IPS-11a (cell line): ENCODE data around the gene ADCY1.

Experiments used
- H3K4me3 ChIP-seq: one replicate; pipeline ENCODE4 v1.5.1; 2013; ENCODE audit warnings: low read depth, low read length, control low read depth

Gene ADCY1

GRCh38 chr7:45623157-45623556 is 49.0 kb downstream of the ADCY1 start:
- no peak overlapping the region for H3K4me3 ChIP-seq

DNA sequence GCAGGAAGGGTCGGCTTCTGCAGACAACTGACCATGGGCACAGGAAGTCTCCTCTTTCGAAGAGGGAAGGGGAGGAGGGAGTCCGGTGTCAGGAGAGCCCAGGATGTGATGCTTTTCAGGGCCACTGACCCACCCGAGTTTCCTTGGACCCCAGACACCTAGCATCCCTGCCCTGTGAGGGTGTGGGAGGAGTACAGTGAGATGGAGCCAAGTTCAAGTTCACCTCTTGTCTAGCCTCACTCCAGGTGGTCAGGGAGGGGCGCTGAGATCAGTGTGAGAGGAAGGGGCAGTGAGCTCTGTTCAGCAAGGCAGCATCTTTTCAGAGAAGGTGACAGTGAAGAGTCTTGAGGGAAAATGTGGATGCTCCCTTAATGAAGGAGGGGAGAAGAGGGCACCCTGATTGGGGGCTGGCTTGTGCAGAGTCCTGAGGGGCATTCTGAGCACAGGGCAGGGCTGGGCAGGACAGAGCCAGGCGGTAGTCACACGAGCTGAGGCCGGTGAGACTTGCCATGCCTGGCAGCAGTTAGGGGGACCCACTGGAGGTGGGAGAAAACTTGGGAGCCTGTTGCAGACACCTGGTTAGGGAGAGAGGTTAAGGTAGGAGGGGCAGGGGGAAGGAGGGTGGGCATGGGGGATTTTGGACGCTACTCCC is 49.7 kb downstream of the ADCY1 start:
- no peak overlapping the region for H3K4me3 ChIP-seq

GRCh38 chr7:45624392-45624760 is 50.2 kb downstream of the ADCY1 start:
- H3K4me3 ChIP-seq, result no peak overlapping the region

DNA sequence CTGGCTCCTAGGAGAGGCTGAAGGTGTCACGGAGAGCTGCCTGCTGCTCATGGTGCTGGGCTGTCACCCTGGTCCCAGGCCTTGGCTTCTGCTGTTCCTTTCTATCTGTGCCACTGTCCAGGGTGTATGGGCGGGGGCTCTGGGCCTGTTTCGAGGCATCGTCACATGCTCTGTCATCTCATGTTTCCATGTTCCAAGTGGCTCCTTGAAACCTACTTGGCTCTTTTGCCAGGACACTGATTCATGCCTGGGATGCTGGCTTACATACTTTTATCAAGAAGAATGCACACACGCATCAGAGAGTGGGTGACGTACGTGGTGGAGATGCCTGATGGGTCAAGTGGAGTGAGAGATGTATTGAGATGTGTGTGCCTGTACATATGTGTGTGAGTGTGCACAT is 50.9 kb downstream of the ADCY1 start:
- no peak overlapping the region for H3K4me3 ChIP-seq

DNA sequence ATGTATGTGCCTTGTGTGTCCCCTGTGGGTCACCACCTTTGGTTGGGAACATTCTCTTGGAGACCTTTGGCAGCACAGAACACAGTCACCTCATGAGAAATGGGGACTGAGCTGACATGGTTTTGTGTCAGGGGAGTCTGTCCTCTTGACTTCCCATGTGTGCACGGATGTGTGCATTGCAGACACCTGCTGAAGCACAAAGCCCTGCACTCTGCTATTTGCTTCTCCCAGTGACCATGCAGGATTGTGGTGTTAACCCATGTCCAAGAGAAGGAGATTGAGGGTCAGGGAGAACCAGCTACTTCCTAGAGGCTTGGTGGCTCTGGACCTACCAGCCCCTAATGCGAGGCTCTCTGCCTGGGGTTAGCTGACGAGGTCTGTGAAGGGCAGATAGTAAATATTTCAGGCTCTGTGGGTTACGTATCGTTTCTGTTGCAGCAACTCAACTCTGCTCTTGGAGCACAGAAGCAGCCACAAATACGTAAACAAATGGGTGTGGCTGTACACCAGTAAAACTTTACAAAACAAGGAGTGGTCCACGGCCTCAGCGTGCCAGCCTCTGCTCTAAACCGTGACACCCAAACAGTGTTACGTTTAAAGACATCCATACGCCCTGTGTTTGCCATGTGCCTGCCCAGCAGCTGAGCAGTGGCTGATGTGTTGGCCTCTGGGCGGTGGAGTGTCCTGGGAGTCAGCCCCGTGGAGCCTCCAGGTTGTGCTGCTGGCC is 51.7 kb downstream of the ADCY1 start:
- H3K4me3 ChIP-seq, result no peak overlapping the region

GRCh38 chr7:45626441-45627430 is 52.6 kb downstream of the ADCY1 start:
- H3K4me3 ChIP-seq, result no peak overlapping the region

DNA sequence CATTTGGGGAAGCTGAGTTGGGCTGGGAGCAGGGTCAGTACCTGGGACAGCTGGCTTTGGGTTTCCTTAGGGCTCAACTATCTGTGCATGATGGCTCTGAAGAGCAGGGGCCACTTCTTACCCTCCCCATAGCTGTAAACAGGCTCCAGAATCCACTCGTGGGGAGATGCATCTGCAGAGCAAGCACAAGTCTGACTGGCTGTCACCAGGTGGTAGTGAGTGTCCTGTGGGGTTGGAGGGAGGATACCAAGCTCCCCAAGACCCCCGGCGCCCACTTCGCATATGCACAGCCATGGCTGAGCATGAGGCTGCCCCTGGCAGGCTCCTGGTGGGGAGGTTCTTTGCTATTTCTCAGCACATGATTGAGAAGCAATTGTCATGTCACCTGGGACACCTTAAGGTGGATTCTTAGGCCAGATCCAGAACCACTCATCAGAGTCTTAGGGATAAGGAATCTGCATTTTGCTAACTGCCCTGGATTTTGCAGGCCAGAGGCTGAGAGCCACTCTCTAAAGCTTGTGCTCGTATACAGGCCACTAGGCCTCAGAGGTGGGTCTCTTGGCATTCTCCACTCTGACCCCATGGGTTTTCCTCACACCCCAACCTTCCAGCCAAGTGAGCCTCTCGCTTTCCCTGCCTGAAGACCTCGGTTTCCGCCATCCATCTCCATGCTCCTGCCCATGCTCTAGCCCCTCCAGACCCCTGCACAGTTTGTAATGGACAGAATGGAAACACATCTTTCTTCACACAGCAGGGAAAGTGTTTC is 53.7 kb downstream of the ADCY1 start:
- H3K4me3 ChIP-seq, result no peak overlapping the region

- H3K4me3 ChIP-seq, result no peak overlapping the region
These were observed 57.4 kb downstream of the ADCY1 start for GRCh38 chr7:45631569-45631968.

DNA sequence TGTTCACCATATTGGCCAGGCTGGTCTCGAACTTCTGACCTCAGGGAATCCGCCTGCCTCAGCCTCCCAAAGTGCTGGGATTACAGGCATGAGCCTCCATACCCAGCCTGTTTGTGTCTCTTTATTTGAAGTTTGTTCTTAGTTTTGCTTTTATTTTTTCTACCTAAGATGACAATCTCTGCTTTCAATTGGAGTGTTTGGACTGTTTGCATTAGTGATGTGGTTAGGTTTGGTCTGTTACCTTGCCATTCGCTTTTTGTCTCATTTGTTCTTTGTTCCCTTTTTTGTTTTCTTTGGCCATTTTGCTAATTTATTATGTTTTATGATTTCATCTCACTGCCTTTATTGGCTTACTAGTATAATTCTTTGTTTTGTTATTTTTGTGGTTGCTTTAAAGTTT is 62.6 kb downstream of the ADCY1 start:
- H3K4me3 ChIP-seq, result no peak overlapping the region

- H3K4me3 ChIP-seq, result no peak overlapping the region
These were observed 64.7 kb downstream of the ADCY1 start for GRCh38 chr7:45638916-45639315.

DNA sequence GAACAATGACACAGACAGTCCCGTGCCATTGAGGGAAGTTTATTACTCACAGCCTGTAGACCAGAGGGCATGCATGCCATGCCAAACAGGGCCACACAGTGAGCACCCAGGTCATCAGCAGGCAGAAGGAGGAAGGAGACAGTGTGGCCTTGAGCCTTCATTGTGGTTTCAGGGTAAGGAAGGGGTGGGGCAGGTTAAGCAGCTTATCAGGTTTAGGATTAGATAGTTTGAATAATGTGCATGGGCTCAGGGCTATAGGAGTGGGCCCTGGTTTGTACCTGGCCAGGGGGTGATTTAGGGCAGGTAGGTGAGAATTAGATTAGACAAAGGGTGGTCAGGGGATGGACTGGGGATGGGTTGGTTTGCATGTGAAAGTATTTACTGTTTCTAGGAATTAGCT is 67.9 kb downstream of the ADCY1 start:
- no peak overlapping the region for H3K4me3 ChIP-seq

- no peak overlapping the region for H3K4me3 ChIP-seq
These were observed 69.5 kb downstream of the ADCY1 start for GRCh38 chr7:45643630-45644029.

DNA sequence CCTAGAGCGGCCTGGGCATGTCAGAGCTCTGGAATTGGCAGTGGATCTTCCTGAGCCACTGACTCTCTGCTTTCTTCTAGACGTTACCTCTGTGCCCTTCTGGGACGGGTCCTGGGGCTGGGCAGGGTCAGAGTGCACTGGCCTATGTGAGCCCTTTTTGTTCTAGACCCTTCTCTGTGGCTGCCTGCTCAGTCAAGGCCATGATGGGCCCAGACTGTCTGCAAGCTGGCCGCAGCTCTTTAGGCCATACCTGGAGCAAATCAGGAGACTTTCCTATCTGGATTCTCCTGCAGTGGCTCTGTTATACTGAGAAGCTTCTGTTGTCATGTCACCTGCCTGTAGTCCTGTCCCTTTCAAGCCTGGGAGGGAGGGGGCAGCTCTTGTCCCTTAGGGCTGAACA is 70.1 kb downstream of the ADCY1 start:
- H3K4me3 ChIP-seq, result no peak overlapping the region

DNA sequence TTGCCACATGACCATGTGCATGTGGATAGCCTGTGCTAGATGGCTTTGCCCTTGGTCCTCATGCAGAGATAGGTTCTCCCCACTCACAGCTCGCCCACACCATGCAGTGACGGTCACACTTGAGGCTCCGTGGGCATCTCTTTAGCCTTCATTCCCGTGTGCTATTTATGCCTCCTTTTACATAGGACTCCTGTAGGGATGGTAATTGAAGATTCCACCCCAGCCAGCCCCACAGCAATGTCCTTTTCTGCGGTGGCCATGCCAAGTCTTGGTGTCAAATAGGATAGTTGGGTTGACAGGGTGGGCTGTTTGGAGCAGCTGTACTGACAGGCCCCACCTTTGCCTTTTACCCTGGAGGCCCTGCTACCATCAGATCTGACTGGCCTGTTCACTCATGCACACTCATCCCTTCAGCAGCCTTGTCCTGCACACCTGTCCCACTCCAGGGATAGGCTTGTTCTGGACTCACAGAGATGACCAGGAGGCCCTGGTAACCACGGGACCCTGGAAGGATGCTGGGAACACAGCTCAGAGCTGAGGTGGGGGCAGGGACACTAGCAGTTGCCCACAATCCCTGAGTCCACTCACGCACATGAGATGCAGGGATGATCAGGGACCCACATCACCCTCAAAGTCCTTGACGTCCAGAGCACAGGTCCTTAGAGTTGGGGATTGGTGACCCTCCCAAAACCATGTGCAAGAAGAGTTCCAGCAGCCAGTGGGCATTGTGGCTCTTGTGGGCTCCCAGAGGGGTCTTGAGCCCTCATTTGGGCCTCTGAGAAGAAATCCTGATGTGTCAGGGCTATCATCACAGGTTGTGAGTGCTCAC is 71.2 kb downstream of the ADCY1 start:
- H3K4me3 ChIP-seq, result no peak overlapping the region

GRCh38 chr7:45646207-45646821 is 72.1 kb downstream of the ADCY1 start:
- no peak overlapping the region for H3K4me3 ChIP-seq

DNA sequence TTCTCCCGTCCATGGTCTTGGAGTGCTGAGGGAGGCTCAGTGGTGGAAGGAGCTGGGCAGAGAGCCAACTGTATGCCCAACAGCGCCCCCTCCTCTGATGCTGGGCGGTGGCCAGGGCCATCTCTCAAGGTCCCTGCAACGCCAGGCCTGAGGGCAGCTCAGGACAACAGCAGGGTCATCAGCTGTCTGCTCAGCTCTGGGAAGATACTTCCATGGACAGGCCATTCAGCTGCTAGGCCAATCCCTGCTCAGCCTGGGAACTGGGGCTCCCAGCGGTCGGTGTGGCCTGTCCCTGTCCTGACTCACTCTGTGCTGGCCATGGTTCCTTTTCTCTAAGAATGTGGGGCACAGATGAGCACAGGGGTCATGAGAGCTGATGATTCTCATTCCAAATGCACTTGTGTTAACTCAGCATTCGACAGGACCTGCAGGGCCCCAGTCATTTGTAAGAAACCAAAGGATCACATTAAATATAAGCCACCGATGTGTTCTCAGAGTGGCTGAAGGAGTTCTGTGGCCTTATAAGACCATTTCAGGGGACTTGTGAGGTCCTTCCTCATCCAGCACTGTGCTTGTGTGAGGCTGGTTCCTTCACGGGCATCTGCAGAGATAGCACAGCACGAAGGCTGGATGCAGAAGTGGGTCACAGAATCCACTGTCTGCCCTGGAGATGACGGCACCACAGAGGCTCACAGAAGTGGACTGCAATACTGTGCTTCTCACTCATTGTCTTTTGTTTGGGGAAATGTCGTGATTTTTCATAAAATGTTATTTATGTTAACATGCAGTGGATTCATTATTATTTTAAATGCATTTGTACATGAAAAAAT is 73.0 kb downstream of the ADCY1 start:
- no peak overlapping the region for H3K4me3 ChIP-seq

GRCh38 chr7:45647967-45648670 is 74.0 kb downstream of the ADCY1 start:
- no peak overlapping the region for H3K4me3 ChIP-seq

- H3K4me3 ChIP-seq, result no peak overlapping the region
These were observed 74.5 kb downstream of the ADCY1 start for GRCh38 chr7:45648671-45648995.
